Measurements from ENCODE around the gene ZNF337.
"Not testable (repeated sequence)": the region's sequence is repeated elsewhere in the genome, so short reads cannot be mapped to it uniquely, and the experiment has no call there.

ZNF337 gene

DNA sequence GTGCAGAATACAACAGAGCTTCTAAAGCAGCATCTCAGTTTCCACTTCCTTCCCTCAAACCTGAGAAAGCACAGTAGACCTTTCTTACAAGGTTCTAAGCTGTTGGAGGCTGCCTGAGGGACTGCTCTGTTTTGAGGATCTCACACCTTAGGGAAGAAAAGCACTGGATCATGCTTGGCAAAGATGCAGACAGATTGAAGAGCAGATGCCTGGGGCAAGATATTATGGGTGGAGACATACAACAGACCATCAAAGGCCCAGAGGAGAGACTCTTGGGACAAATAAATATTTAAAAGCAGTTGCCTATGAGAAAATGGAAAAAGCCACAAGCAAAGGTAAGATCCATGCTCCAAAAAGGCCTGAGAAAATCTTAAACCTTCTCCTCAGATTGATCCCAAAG lies 6.2 kb downstream of the ZNF337 start:
- DNase-seq, result no peak

DNA sequence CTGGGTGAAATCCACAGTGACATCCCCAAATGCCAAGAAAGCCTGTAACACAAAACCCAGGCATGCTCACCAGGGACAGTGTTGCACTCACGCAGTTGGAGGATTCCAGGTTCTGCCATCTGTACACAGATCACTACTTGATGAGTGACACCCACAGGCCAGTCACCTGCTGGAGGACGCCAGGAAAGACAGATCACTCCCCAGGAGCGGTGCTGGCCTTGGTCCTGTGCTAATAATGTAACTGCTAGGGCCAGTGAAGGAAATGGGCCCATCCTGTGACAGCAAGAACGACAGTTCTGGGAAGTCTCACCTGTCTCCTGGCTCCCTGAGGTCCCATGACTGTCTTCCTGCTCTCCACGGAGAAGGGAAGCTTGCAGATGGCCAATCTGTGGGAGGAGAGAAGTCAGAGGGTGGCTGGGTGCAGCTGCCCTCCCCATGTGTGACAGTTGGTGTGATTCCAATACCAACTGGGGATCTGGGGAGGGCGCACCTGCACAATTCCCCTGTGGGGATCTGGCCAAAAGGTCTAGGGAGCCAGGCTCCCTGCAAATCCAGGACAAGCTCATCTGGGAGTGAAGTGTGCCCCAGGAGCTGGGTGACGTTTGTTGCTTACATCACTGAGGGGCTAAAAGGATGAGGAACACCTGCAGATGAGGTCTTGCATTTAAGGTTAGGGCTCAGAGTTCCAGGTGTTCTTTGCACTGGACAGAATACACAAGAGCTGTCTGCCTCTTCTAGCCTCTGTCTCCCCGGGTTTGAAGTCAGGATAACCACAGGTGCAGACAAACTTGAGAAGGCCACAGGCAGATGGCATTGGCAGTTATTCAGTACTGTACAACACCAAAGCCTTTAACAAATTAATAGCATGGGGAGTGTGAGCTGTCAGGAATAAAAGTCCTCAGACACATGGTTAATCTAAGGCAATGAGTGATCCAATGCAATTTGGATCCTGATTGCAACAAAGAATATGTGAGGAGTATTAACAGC lies 10.3 kb downstream of the ZNF337 start:
- DNase-seq, result no peak

GRCh38 chr20:25685276-25686080 lies 11.2 kb downstream of the ZNF337 start:
- DNase-seq, result no peak

DNA sequence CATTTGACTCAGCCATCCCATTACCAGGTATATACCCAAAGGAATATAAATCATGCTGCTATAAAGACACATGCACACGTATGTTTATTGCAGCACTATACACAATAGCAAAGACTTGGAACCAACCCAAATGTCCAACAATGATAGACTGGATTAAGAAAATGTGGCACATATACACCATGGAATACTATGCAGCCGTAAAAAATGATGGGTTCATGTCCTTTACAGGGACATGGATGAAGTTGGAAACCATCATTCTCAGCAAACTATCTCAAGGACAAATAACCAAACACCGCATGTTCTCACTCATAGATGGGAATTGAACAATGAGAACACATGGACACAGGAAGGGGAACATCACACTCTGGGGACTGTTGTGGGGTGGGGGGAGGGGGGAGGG lies 12.8 kb downstream of the ZNF337 start:
- DNase-seq, result not testable (repeated sequence)

- DNase-seq, result no peak
Measured at GRCh38 chr20:25683050-25683449, 13.6 kb downstream of the ZNF337 start.

- no peak for DNase-seq
Measured at GRCh38 chr20:25676164-25676809, 20.4 kb downstream of the ZNF337 start.

GRCh38 chr20:25675161-25675560 lies 21.5 kb downstream of the ZNF337 start:
- no peak for DNase-seq

- no peak for DNase-seq
Measured at GRCh38 chr20:25672659-25673235, 23.9 kb downstream of the ZNF337 start.

DNA sequence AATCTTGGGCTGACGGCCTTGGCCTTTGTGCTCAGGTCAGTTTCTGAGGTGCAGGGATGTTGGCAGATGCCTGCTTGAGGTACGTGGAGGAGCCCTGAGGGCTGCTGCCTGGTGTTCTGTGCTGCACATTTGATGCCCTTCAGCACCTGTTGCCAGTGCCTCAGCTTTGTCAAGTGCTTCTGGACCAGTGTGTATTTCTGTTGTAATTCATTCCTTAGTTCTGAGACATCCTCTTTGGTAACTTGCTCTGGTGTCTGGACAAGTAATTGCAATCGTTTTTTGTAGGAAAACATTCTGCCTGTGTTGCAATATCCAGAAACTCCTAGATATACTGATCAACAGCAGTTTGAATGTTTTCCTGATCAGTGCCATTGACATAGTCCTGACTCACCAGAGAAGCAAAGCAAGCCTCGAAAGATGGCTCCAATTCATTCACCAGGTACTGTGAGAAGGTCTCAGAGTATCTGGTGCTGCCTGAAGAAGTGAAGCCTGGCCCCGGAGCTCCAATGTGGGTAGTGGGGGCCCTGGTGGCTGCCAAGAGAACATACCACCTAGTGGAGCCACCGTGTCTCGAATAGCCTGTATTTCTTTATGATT lies 26.7 kb downstream of the ZNF337 start:
- DNase-seq, result no peak

- DNase-seq, result no peak
Measured at GRCh38 chr20:25668446-25668845, 28.2 kb downstream of the ZNF337 start.

DNA sequence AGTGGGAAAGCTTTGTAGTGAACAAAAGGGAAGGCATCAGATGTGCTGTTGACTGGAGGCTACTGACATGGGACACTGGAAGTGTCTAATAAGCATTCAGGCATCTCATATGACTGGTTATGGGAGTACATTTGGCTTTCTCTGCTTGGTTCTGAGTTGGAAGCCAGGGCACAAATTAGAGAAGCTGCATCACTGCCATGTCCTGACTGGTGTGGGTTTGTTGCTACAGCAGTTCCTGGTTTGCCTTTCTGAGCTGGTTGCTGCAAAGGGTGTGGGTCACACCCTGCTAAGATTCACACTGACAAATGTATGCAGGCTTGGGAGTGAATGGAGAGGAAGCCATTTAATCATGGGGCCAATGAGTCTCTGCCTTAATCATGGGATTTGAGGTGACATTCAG lies 36.7 kb downstream of the ZNF337 start:
- DNase-seq, result no peak

DNA sequence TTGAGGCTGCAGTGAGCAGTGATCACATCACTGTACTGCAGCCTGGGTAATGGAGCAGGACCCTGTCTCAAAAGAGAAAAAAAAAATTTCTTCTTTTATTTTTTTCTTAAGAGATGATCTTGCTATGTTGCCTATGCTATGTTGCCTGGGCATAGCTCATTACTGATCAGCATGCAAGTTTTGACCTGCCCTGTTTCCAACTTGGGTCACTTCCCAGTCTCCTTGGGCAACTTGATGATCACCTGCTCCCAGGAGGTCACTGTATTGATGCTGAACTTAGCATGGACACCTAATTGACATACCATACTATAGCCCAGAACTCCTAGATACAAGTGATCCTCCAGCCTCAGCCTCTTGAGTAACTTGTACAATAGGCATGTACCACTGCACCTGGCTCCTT lies 42.2 kb downstream of the ZNF337 start:
- DNase-seq, result no peak

DNA sequence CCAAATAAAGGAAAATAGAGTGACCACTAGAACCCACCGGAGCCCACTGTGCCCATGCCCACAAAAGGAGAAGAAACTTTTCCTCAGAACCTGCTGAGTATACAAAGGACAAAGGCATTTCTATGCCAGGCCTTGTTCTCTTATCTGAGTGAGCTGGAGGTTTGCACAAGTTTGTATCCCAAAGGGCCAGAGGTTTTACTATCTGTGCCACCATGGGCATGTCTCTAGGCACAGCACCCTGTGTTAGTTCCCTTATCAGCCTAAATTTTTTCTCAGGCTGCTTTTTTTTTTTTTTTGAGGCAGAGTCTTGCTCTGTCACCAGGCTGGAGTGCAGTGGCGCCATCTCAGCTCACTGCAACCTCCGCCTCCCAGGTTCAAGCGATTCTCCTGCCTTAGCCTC lies 43.8 kb downstream of the ZNF337 start:
- DNase-seq, result not testable (repeated sequence)

DNA sequence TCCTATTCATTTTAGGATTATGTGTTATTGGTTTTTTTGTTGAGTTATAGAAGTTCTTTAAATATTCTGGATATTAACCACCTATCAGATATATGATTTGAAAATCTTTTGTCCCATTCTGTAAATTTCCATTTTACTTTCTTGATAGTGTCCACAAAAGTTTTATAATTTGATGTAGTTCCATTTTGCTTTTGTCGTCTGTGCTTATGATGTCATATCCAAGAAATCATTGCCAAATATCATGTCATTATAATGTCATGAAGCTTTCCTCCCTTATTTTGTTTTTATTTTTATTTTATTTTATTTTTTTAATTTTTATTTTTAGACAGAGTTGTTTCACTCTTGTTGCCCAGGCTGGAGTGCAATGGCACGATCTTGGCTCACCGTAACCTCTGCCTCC lies 51.8 kb downstream of the ZNF337 start:
- DNase-seq, result no peak

- DNase-seq, result no peak
Measured at GRCh38 chr20:25643716-25644115, 52.9 kb downstream of the ZNF337 start.

DNA sequence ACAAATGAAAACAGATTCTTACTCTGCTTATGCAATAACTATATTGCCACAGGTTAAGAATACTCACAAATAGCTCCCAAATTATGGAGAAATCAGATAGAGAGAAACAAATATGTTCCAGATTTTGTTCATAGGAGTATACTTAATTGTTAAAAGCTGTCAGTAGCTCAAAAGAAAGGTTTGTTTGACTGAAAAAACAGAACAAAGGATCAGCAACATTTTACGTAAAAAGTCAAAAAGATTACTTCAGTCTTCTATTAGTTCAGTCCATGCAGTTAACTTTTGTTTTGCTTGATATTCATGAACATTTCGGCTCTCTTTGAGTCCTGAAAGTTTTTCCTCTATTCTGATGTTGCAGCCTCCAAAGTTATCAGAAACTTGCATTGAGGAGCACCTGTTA lies 59.4 kb downstream of the ZNF337 start:
- no peak for DNase-seq

- no peak for DNase-seq
Measured at GRCh38 chr20:25632940-25633790, 63.5 kb downstream of the ZNF337 start.

DNA sequence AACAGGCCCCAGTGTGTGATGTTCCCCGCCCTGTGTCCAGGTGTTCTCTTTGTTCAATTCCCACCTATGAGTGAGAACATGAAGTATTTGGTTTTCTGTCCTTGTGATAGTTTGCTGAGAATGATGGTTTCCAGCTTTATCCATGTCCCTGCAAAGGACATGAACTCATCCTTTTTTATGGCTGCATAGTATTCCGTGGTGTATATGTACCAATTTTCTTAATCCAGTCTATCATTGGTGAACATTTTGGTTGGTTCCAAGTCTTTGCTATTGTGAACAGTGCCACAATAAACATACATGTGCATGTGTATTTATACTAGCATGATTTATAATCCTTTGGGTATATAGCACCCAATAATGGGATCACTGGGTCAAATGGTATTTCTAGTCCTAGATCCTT lies 66.0 kb downstream of the ZNF337 start:
- not testable (repeated sequence) for DNase-seq

DNA sequence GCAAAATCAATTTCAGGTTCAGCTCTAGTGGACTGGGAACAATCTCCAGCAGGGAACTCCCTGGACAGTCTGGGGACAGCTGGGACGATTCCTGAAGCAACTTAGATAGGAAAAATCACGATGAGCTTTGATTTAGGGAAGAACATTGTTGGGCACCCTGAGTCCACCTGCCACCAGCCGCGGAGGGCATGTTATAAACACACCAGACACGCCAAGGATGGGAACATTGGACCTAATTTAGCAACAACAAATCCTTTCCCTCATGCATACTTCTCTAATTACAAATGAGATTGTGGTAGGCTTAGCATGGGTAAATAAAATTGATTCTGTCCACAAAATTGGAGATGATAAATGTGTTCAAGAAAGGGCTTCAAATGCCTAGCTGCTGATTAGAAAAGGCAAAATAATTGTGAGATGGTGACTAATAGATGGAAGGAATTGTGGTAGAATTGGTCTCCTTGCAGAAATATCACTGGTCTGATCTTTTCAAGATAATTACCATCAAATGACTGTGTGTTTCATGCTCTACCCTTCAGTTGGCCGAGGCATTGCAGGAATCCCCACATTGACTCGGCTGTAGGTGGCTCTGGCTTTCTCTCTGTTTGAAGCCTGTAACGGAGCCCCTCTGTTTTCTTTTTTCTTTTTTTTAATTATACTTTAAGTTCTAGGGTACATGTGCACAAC lies 66.7 kb downstream of the ZNF337 start:
- no peak for DNase-seq

DNA sequence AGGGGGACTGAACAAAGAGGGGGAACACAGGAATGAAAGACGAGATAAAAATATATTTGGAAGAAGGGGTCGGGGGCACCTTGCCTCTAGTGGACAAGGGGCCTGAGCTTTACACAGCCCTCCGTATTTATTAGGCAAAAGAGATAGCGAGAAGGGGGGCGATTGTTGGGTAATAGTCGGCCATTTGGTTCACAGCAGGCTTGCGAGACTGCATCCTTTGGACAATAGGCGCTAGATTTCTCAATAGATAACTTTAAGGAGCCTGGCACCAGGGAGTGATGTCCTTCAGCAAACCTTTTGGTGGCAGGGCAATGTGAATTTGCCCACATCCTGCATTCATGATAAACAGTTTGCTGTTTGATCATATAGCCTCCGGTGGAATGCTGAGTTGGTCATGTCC lies 69.9 kb downstream of the ZNF337 start:
- no peak for DNase-seq

- no peak for DNase-seq
Measured at GRCh38 chr20:25624500-25624939, 72.1 kb downstream of the ZNF337 start.
